MM.1S (cell line): Measurements from ENCODE around the gene PREX1.

Experiments used
- DNase-seq: peaks from one replicate; pipeline ENCODE4 v3.0.0-alpha.2; 2015
- H2AFZ ChIP-seq: fragments of 300-600 bp; sonication (generic); 2 replicates; pipeline ENCODE4 v1.6.0; 2016; ENCODE audit warnings: antibody characterized with exemption, low read length
- H3F3A ChIP-seq: fragments of 300-600 bp; sonication (generic); 2 replicates; pipeline ENCODE4 v1.6.1; 2016; ENCODE audit warnings: mild to moderate bottlenecking, antibody characterized with exemption, low read length, moderate library complexity, mixed read lengths; ENCODE audit not compliant: insufficient read depth
- H3K27ac ChIP-seq: fragments of 300-600 bp; sonication (generic); 2 replicates; pipeline ENCODE4 v1.5.1; 2016; ENCODE audit warnings: mild to moderate bottlenecking, low read length
- H3K27me3 ChIP-seq: fragments of 300-600 bp; sonication (generic); replicated peaks from 2 replicates; pipeline ENCODE4 v1.6.0; 2016; ENCODE audit warnings: low read length; ENCODE audit not compliant: insufficient read depth
- H3K36me3 ChIP-seq: fragments of 300-600 bp; sonication (generic); replicated peaks from 2 replicates; pipeline ENCODE4 v1.6.1; 2016; ENCODE audit warnings: mild to moderate bottlenecking, low read length, mixed read lengths; ENCODE audit not compliant: insufficient read depth
- H3K4me1 ChIP-seq: fragments of 300-600 bp; sonication (generic); 2 replicates; pipeline ENCODE4 v1.6.1; 2016; ENCODE audit warnings: low read length, mixed read lengths
- H3K4me2 ChIP-seq: fragments of 300-600 bp; sonication (generic); 2 replicates; pipeline ENCODE4 v1.6.0; 2016; ENCODE audit warnings: low read depth, low read length
- H3K4me3 ChIP-seq: fragments of 300-600 bp; sonication (generic); 2 replicates; pipeline ENCODE4 v1.5.1; 2016; ENCODE audit warnings: low read length, mixed read lengths
- H3K79me2 ChIP-seq: fragments of 300-600 bp; sonication (generic); 2 replicates; pipeline ENCODE4 v1.6.1; 2016; ENCODE audit warnings: mixed run types, low read length, mixed read lengths
- H3K9ac ChIP-seq: fragments of 300-600 bp; sonication (generic); 2 replicates; pipeline ENCODE4 v1.6.1; 2016; ENCODE audit warnings: low read length, mixed read lengths
- H3K9me2 ChIP-seq: fragments of 300-600 bp; sonication (generic); replicated peaks from 2 replicates; pipeline ENCODE4 v1.6.1; 2016; ENCODE audit warnings: mild to moderate bottlenecking, low read length, mixed read lengths; ENCODE audit not compliant: insufficient read depth
- H3K9me3 ChIP-seq: fragments of 300-600 bp; sonication (generic); replicated peaks from 2 replicates; pipeline ENCODE4 v1.6.1; 2016; ENCODE audit warnings: mild to moderate bottlenecking, low read length, mixed read lengths; ENCODE audit not compliant: insufficient read depth
- H4K20me1 ChIP-seq: fragments of 300-600 bp; sonication (generic); 2 replicates; pipeline ENCODE4 v1.6.1; 2016; ENCODE audit warnings: mild to moderate bottlenecking, low read length, moderate library complexity, mixed read lengths; ENCODE audit not compliant: insufficient read depth
- CTCF ChIP-seq: fragments of 300-600 bp; sonication (generic); IDR thresholded peaks from 2 replicates; pipeline ENCODE4 v1.5.1; 2016; ENCODE audit warnings: antibody characterized with exemption, low read length, mixed read lengths
- EZH2 ChIP-seq: fragments of 300-600 bp; sonication (generic); optimal IDR thresholded peaks from 2 replicates; pipeline ENCODE3; 2017; ENCODE audit warnings: low read depth, mild to moderate bottlenecking, antibody characterized with exemption, low read length, mixed read lengths
- EZH2phosphoT487 ChIP-seq: fragments of 300-600 bp; sonication (generic); IDR thresholded peaks from 2 replicates; pipeline ENCODE4 v1.6.1; 2018; ENCODE audit warnings: antibody characterized with exemption, low read length

Gene PREX1

GRCh38 chr20:48685300-48685699, 142.5 kb downstream of the PREX1 start:
- Histone ChIP-seq H2AFZ (no peak overlapping the region), H3F3A (no peaks in the 10 kb centered on the region), H3K36me3 (no peaks in the 10 kb centered on the region), H3K9me3 (no peaks in the 10 kb centered on the region), H3K4me3 (no peak overlapping the region), H3K9me2 (no peaks in the 10 kb centered on the region), H3K27ac (no peak overlapping the region), H3K4me1 (peaks cover 11% of the 10 kb centered on the region), H3K79me2 (no peaks in the 10 kb centered on the region), H4K20me1 (no peaks in the 10 kb centered on the region), H3K4me2 (no peak overlapping the region), H3K9ac (no peak overlapping the region), H3K27me3 (no peaks in the 10 kb centered on the region)
- DNase-seq = no peak
- TF ChIP-seq CTCF = no peak
- TF ChIP-seq EZH2 = no peak
- no peak for TF ChIP-seq EZH2phosphoT487

GRCh38 chr20:48684501-48685041, 143.2 kb downstream of the PREX1 start:
- no peaks in the 10 kb centered on the region for H3K27me3 ChIP-seq
- no peaks in the 10 kb centered on the region for H4K20me1 ChIP-seq
- H3F3A ChIP-seq = no peaks in the 10 kb centered on the region
- no peak overlapping the region for H2AFZ ChIP-seq
- H3K9ac ChIP-seq = no peak overlapping the region
- no peak overlapping the region for H3K4me3 ChIP-seq
- no peak overlapping the region for H3K27ac ChIP-seq
- no peaks in the 10 kb centered on the region for H3K79me2 ChIP-seq
- no peak for TF ChIP-seq EZH2phosphoT487
- no peak for TF ChIP-seq CTCF
- no peak for TF ChIP-seq EZH2
- no peaks in the 10 kb centered on the region for H3K9me2 ChIP-seq
- H3K4me1 ChIP-seq = peaks cover 11% of the 10 kb centered on the region
- no peak overlapping the region for H3K4me2 ChIP-seq
- no peaks in the 10 kb centered on the region for H3K9me3 ChIP-seq
- no peak for DNase-seq
- H3K36me3 ChIP-seq = no peaks in the 10 kb centered on the region

- no peak for DNase-seq
- Histone ChIP-seq H2AFZ (no peak overlapping the region), H3K9ac (no peak overlapping the region), H3K4me2 (no peak overlapping the region), H3K27me3 (no peaks in the 10 kb centered on the region), H3K27ac (no peak overlapping the region), H3K9me3 (no peaks in the 10 kb centered on the region), H4K20me1 (no peaks in the 10 kb centered on the region), H3F3A (no peaks in the 10 kb centered on the region), H3K36me3 (no peaks in the 10 kb centered on the region), H3K4me3 (no peak overlapping the region), H3K4me1 (peaks cover 11% of the 10 kb centered on the region), H3K9me2 (no peaks in the 10 kb centered on the region), H3K79me2 (no peaks in the 10 kb centered on the region)
- TF ChIP-seq EZH2phosphoT487 (no peak), CTCF (no peak), EZH2 (no peak)
Measured at GRCh38 chr20:48683467-48684175, 144.2 kb downstream of the PREX1 start.
